ENCODE measurements around the gene THUMPD3.

DNA sequence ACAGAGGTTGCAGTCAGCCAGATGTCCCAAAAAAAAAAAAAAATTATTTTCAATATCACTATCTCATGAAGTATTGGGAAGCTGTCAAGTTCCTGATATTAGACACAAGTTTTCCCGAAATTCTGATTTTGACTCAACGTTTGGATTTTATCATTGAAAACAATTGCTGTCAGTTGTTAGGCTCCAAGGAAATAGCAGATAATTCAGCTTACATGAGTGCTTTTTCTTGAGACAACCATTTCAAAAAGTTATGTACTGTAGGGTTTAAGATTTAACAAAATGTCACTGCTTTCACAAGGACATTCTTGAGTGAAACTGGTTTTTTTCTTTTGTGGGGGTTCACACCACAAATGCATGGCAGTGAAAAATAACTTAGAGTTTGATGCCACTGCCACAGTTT is 25.3 kb downstream of the THUMPD3 start:
- TF ChIP-seq, protein P1, sequence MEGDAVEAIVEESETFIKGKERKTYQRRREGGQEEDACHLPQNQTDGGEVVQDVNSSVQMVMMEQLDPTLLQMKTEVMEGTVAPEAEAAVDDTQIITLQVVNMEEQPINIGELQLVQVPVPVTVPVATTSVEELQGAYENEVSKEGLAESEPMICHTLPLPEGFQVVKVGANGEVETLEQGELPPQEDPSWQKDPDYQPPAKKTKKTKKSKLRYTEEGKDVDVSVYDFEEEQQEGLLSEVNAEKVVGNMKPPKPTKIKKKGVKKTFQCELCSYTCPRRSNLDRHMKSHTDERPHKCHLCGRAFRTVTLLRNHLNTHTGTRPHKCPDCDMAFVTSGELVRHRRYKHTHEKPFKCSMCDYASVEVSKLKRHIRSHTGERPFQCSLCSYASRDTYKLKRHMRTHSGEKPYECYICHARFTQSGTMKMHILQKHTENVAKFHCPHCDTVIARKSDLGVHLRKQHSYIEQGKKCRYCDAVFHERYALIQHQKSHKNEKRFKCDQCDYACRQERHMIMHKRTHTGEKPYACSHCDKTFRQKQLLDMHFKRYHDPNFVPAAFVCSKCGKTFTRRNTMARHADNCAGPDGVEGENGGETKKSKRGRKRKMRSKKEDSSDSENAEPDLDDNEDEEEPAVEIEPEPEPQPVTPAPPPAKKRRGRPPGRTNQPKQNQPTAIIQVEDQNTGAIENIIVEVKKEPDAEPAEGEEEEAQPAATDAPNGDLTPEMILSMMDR (IDR thresholded peaks at IDR 0.05) = no peak
- no peak for TF ChIP-seq POLR2A (IDR thresholded peaks at IDR 0.05)
